GM12801 (cell line): ENCODE results near the gene DDX21.

ENCODE experiments used
- CTCF ChIP-seq: IDR thresholded peaks from one replicate; pipeline ENCODE4 v1.5.1; 2011; ENCODE audit warnings: control low read depth; ENCODE audit not compliant: insufficient read length; ENCODE audit errors: extremely low read depth

DDX21 gene

DNA sequence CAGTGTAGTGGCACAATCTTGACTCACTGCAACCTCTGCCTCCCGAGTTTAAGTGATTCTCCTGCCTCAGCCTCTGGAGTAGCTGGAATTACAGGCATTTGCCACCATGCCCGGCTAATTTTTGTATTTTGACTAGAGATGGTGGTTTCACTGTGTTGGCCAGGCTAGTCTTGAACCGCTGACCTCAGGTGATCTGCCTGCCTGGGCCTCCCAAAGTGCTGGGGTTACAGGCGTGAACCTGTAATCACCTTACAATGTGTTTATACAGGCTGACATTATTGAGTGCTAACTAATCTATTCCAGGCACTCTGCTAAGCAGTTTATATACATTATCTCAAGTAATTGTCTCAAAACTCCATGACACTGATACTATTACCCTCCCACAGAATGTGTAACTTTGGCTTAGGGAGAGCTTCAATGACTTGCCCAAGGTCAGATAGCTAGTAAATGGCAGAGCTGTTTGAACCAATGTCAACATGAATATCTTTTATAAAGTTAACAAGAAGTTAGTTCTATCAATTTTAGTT, 69.5 kb downstream of the DDX21 start:
- no peak for TF ChIP-seq CTCF

GRCh38 chr10:69033256-69033655, 77.3 kb downstream of the DDX21 start:
- TF ChIP-seq CTCF, result no peak
